Activated CD4-positive, alpha-beta T cell treated with anti-CD3 and anti-CD28 coated beads, Interleukin-10, Interleukin-2, amounts not matched to agents 100 ng/mL and 50 ng/mL, durations not matched to agents 16 hours and 8 hours (primary cell): ENCODE results near the gene THAP8.
A peak's percentile ranks its signal among the peaks of the same experiment; 100 is the strongest.
"Not testable (repeated sequence)": the region's sequence is repeated elsewhere in the genome, so short reads cannot be mapped to it uniquely, and the experiment has no call there.

Experiments
- DNase-seq: peaks from one replicate; pipeline ENCODE4 v3.0.0-alpha.2; 2020

The THAP8 gene

DNA sequence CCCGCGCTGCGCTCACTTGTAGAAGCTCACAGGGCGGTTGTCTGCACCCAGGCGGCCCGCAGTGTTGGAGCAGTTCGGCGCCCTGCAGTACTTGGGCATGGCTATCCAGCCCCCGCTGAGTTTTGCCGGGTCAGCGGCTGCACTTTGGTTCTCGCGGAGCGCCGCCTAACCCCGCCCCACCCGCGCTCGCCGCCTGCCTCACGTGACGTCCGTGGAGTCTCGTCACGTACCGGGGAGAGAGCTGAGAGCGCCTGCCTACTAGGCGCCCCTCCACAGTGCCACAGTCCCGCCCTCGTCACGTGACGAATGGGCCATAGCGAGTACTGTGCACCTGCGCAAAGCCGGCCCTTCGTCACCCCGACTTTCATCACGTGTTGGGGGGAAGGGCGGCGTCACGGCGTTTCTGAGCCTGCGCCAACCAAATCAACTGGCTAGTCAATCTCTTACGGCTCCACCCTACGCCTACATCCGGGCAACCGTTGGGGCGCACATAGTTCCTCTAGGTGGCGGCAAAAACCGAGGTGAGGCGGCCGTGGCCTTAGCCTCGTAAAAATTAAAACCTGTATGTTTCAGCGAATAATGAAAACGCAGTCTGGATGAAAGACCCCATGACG is at the start of gene THAP8:
THAP8 (minus strand) TSS at position 167 of the 614 bp plus-strand sequence; CDS start at position 99, 68 bp downstream.
- DNase-seq: peak; percentile 100

DNA sequence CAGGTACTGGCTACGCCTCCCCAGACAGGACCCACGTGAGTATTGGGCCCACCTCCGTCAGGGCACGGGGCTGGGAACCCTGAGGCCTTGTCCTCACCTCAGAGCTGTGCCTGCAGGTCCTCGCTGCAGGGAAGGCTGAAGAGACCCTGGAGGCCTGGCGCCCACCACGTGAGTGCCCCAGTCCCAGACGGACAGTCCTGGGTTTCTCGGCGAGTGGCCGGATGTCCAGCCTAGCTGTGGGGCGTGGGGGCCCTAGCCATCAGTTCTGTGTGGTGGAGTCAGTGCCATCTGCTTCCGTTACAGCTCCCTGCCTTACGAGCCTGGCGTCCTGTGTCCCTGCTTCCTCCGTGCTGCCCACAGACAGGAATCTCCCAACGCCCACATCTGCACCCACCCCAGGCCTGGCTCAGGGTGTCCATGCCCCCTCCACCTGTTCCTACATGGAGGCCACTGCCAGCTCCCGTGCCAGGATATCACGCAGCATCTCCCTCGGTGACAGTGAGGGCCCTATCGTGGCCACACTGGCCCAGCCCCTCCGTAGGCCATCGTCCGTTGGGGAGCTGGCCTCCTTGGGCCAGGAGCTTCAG is 49.0 kb upstream of the THAP8 start:
- DNase-seq: no peak

GRCh38 chr19:36101550-36102327 is 47.7 kb upstream of the THAP8 start:
- DNase-seq: no peak

DNA sequence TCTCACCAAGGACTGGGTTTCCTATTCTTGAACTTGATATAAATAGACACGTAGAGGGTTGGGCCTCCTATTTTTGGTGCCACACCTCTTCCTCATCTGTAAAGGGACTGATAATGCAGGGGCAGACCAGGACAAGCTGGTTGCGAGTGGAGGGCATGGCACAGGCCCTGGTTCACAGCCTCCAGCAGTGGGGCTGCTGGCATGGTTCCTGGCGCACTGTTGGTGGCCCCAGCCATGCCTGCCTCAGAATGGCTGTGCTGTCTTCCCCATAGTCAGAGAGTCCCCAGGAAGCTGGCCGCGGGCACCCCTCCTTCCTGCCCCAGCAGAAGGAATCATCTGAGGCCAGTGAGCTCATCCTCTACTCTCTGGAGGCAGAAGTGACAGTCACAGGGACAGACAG is 46.4 kb upstream of the THAP8 start:
- DNase-seq: no peak

- no peak for DNase-seq
Measured at GRCh38 chr19:36099166-36099785, 45.2 kb upstream of the THAP8 start.

DNA sequence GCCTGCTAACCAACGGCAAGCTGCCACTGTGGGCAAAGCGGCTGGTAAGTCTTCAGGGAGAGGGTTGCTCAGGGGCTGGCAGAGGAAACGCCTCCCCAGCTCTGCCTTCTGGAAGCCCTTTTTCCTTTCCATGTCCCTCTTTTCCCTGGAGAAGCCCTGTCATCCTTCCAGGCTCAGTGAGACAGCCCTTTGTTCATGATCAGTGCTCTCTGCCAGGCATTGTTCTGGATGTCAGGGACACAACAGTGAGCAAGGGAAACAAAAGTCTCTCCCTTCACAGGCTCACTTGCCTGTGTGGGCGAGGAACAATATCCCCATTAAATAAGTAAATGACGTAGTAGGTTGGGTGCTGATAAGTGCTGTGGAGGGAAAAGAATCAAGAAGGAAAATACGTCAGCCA is 43.0 kb upstream of the THAP8 start:
- no peak for DNase-seq

- DNase-seq: no peak
Measured at GRCh38 chr19:36093687-36094086, 39.6 kb upstream of the THAP8 start.

DNA sequence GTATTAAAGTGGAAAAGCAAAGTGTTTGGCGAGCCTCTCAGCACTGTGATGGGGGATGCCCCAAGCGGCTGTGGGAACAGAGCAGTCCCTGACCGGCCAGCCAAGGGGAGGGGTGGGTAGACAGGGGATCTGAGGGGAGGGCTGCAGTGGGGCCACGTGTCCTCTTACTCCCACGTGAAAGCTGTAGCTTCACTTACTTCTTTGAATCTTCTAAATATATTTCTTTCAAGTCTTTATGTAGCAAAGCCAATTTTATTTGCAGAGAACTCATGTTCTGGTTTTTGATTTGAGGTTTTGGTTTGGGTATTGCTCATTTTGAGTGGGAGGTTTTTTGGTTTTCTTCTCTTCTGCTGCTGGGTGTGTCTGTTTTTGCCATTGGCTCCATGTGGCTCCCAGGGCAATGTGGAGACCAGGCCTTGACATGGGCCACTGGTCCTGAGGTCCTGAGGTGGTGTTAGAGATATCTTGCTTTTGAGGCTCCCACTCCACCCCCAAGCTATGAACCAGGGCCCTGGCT is 39.1 kb upstream of the THAP8 start:
- DNase-seq: peak; percentile 54

DNA sequence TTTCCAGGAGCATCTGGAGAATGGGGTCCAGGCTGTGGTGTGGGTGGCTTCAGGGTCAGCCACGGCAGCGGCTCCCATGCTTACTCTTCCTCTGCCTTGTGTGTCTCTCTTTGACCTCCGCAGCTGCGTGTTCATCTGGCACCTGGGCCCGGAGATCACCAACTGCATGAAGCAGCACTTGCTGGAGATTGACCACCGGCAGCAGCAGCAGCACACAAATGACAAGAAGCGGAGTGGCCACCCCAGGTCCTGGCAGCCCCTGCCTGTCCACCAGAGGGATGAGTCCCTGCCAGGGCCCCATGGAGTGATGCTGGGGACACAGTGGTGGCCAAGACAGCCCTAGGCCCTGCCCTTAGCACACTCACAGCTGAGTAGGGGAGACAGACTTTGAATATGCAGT is 38.5 kb upstream of the THAP8 start:
- no peak for DNase-seq

DNA sequence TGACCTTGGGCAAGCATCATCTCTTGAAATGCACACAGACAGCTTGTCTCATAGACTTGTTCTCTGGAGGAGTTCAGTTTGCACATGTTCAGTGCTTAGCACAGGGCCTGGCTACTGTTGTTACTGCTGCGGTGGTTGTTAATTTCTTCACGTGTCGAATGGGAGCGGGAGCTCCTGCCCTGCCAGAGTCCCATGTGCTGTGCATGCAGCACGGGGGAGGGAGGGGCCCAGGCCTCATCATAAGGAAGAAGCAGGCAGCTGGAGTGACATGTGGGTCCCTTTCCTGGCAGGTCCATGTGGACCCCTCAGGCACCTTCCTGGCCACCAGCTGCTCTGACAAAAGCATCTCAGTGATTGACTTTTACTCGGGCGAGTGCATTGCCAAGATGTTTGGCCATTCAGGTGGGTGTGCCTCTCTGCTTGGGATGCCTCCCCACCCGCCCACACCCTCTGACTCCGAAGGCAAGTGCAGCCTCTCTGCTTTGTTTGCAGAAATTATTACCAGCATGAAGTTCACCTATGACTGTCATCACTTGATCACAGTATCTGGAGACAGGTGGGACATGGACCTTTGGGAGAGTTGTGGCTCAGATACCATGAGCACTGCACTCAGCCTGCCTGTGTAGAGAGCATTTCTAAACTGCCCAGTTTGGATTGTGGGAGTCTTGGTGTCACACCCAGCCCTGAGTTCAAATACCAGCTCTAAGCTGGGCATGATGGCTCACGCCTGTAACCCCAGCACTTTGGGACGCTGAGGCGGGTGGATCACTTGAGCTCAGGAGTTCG is 37.0 kb upstream of the THAP8 start:
- DNase-seq: no peak

GRCh38 chr19:36089847-36090246 is 35.8 kb upstream of the THAP8 start:
- no peak for DNase-seq

DNA sequence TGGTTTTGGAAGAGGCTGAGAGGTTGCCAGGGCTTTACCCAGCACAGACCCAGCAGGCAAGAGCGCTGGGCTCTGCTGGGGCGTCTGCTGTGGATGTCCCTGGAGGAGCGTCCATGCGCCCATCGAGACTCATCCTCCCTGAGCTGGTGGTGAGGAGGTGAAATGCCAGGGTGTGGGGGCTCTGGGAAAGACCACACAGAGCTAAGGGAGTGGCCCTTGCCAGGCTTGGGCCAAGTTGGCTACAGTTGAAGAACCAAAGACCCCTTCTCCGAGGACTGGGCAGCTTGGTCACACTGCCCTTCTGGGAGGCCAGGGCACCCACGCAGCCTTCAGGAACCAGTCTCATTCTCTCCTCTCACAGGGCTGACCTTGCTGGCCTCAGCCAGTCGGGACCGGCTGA is 32.2 kb upstream of the THAP8 start:
- DNase-seq: no peak

GRCh38 chr19:36084231-36085009 is 30.3 kb upstream of the THAP8 start:
- no peak for DNase-seq

DNA sequence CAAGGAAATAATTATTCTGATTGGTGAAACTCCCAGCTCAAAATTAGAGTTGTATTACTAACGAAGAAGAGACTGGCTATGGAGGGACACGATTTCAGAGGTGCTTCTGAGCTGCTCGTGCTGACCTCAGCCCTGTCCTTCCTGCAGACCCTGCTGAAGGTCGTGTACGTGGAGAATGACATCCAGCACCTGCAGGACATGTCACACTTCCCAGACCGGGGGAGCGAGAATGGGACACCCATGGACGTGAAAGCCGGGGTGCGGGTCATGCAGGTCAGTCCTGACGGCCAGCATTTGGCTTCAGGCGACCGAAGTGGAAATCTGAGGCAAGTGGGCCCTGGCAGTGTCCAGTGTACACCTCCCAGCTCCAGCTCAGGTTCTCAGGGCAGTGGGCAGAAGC is 28.8 kb upstream of the THAP8 start:
- no peak for DNase-seq

DNA sequence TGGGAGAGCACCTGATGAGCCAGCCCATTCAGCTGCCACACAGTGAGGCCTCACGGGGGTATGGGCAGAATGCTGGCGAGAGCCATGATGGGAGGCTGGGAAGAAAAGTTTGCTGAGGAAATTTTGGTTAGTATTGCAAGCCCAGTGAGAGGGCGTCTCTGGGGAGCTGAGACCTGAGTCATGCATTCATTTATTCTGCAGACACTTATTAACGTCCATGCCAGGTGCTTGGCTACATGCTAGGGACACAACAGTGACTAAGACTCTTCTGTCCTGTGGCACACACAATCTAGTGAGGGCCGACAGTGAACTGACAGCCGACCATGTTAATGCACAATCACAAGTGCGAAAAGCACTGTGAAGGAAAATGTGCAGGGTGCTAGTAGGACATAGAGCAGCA is 27.8 kb upstream of the THAP8 start:
- no peak for DNase-seq

- no peak for DNase-seq
Measured at GRCh38 chr19:36081385-36081784, 27.3 kb upstream of the THAP8 start.

DNA sequence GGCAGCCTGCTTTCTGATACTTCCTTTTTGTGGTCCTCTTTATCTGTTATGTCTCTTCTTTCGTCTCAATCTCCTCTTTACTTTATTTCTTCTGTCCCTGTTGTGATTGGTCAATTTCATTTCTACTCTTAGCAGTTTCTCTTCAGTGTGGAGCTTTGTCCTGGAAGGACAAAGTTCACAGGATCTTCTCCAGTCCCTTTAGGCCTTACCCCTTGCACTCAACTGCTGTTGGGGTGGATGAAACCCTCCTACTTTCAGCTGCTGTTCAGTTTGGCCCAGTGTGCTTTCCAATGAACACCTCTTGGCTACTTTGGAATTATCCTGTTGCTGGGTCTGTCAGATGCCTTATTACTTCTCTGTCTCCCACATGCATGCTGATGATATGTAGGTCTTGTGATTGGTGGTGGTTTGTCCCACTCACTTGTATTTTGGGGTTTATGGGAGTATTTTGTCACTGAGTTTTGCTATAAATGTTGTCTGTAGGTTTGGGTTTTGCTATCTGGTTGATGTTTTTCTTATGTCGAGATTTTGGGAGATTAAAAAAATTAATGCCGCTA is 25.4 kb upstream of the THAP8 start:
- no peak for DNase-seq

DNA sequence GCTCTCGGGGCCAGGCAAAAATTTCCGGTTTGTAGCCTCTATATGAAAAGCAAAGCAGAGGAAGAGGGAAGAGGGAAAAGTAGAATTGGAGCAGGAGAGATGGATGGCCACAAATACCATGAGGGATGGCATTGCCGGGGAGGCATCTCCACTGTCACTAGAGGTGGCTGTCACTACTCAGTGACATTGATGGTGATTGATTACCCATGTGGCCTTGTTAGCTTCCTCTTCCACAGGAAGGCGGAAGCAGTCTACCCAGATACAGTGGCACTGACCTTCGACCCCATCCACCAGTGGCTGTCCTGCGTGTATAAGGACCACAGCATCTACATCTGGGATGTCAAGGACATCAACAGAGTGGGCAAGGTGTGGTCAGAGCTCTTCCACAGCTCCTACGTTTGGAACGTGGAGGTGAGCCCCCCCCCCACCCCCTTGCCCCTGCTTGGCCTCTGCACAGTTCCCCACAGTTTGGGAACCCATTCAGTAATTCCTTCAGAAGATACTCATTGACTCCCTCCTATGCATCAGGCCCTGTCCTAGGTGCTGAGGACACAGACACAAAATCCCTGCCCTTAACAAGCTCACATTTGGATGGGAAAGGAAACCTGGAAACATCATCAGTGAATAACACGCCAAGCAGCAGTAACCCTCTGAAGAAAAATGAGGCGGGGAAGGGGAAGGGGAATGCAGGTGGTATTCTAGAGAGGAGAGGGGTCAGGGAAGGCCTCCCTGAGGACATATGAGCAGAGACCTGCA is 19.2 kb upstream of the THAP8 start:
- DNase-seq: no peak

DNA sequence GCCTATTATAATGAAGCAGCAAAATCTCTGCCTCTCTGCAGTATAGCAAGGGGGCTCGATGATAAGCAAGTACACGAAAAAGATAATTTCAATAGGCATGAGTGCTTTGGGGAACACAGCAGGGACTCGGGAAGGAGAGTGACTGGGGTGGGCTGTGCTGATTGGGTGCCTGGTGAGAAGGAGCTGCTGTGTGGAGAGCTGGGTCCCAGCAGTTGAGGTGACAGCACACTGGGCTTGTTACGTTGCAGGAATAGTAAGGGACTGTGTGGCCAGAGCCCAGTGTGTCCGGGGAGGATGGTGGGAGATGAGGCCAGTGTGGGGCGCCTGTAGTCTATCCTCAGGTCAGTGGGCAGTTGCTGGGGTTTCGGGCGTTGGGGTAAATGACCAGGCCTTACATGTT is 18.0 kb upstream of the THAP8 start:
- DNase-seq: no peak

GRCh38 chr19:36068810-36069499 is 14.9 kb upstream of the THAP8 start:
- DNase-seq: not testable (repeated sequence)
